CD4-positive, alpha-beta T cell treated with Interleukin-6 at 100 ng/mL for 8 hours (primary cell): ENCODE measurements around the gene B9D1.

Experiments used
- DNase-seq: peaks from one replicate; pipeline ENCODE4 v3.0.0-alpha.2; 2020; ENCODE audit warnings: mixed read lengths, low spot score

The B9D1 gene

DNA sequence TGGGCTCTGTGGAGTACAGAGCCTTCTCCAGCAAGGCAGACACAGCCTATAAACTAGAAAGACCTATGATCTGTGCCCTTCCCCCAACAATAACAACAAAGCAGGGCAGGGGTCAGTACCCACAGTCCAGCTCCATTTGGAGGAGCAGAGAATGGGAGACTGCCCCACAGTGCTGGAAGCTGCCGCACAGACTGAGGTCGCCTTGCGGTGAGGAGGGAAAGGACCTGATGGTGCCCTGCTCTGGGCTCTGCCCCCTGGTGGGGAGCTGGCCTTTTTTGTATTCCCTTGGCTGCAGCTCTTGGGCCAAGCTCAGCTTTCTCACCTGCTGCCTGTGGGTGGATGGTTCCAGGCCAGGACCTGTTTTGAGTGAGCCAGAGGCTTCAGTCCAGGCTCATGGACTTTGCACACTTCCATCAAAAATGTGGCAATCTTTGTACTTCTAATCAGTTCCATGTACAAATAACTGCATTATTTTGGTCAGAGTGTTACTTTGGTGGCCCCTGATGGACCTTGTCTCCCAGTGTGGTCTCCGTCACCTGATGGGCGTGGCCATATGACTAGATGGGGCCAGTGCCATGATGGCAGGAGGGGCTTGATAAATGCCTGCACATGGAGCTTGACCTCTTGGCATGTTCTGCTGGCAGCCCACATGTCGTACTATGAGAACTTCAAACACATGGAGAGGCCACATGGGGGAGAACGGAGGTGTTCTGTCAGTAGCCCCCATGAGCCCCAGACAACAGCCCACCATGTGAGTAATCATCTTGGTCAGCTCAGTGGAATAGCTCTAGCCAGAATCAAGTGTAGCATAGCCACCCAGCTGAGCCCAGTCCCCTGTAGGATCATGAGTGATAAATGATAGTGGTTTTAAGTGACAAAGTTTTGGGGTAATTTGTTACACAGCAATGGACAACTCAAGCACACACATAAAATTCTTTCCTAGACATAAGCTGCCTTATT lies 24.2 kb downstream of the B9D1 start:
- peak; percentile 61 for DNase-seq

DNA sequence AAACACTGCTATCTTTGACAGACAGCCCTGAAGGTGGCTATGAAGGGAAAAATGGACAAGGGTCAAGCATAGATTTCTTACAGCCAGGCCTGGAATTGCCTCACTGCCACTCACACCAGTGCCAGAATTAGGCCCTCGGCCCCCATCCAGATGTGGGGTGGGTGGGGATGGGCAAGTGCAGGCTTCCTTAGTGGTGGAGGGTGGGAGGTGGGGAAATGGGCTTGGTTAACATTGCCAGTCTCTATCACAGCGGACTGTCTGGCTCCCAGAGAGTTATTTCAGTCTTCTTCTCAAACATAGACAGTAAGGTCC lies 24.9 kb downstream of the B9D1 start:
- DNase-seq: no peak

DNA sequence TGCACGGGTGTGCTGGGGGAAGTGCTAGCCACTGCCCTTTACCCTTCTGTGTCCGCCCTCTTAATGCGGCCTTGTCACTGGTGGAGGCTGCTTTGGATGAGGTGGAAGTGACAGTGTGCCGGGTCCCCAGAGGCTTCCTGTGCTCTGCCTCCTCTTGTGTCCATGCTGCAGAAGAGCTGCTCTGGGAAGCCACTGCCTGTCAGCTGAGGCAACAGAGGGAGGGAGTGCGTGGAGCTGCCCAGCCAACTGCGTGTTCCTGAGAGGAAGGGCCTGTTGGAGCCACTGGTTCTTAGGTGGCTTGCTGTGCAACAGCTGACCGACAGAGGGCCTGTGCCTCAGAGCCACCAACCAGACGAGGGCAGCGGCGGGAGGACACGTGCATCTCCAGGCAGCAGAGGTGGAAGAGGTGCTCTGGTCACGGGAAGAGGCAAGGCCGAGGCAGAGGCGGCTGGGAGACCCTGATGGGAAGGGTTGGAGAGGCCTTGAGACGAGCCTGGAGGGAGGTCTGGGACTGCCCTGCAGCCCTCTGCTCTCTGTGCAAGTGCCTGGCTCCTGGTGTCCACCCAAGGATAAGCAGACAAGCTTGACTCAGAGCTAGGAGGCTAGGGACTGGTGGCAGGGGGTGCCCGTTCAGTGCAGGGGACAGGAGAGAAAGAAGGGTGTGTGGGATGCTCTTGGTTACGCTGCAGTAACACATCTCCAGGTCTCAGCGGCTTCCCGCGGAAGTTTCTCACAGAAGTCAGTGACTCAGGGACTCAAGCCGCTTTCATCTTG lies 25.4 kb downstream of the B9D1 start:
- DNase-seq: no peak

- no peak for DNase-seq
These were observed 26.4 kb downstream of the B9D1 start for GRCh38 chr17:19335951-19336631.

- DNase-seq: no peak
These were observed 28.2 kb downstream of the B9D1 start for GRCh38 chr17:19334331-19334730.

GRCh38 chr17:19333736-19334290 lies 28.7 kb downstream of the B9D1 start:
- no peak for DNase-seq

DNA sequence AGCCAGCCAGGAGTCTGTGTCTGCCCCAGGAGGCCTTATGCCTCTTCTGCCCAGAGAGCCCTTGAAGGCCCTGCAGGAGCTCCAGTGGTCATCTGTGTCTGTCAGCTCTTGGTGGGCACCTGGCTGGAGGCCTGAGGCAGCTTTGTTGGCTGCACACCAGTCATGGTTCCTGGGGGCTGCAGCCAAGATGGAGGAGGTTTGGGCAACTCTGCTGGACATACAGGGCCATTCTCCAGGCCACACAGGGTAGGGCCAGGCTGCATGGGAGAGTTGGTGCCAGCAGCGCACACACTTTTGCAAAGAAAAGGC lies 29.4 kb downstream of the B9D1 start:
- no peak for DNase-seq

- DNase-seq: no peak
These were observed 30.0 kb downstream of the B9D1 start for GRCh38 chr17:19332371-19333131.

DNA sequence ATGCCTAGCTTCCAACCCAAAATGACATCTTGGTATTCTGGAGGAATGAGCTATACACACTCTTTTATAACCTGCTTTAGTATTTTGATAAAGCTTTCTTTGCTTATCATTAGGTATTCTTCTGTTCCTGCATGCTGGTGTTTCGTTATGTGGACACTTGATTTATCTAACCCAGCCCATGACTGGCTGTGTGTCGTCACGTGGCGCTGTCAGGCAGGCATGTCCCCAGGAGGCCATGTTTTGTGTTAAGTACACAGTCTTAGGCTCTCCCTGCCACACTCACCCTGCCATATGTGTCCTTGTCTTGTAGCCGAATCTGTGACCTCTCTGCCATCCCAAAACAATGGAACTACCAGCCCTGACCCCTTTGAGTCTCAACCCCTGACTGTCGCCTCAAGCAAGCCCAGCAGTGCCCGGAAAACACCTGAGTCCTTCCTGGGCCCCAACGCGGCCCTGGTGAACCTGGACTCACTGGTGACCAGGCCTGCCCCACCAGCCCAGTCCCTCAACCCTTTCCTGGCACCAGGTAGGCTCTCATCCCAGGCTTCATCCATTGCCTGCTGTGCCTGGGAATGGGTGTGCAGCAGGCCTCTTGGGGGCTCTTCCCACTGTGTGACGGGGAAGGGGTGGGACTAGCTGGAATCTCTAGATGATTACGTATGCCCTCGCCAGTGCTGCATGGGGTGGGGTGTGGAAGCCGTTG lies 30.8 kb downstream of the B9D1 start:
- no peak for DNase-seq

- DNase-seq: no peak
These were observed 31.4 kb downstream of the B9D1 start for GRCh38 chr17:19331134-19331533.

DNA sequence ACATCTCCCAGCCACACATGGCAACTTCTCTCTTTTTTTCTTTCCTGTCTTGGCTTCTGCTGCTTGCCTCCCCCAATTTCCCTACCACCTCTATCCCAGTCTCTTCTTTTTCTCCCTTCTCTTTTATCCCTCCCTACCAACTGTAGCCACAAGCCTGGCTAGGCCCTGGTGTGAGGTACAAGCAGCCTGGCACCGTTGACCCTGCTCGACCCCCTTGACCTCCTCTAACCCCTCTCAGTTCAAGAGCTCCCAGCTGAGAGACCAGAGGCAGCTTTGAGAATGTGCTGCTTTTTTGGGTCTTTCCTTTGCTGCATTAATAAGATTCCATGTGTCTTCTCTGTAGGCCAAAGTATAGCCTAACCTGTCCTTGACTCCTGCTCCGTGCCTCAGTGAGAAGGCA lies 32.3 kb downstream of the B9D1 start:
- DNase-seq: no peak

- DNase-seq: no peak
These were observed 32.7 kb downstream of the B9D1 start for GRCh38 chr17:19329839-19330238.

- DNase-seq: no peak
These were observed 33.4 kb downstream of the B9D1 start for GRCh38 chr17:19329136-19329535.

DNA sequence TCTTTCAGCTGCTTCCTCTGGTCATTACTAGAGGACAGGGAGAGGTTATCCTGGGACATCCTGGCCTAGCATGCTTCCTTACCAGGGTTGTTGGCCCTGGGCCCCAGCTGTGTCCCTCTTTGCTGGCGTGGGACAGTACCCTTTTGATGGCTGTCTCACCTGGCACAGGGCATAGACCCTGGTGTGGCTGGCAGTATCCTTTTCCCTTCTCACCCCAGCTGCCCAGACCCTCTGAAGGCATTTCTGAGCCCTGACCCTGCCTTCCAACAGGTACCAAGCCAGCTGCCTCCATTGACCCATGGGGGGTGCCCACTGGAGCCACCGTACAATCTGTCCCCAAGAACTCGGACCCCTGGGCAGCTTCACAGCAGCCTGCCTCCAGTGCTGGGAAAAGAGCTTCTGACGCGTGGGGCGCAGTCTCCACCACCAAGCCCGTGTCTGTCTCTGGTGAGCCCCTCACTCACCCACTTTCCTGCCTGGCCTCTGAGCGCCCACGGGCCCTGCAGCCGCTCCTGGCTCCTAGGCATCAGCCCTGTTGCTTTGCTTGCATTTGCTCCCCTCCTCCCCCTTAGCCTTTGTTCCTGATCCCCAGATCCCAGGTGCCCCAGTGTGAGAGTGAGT lies 34.0 kb downstream of the B9D1 start:
- no peak for DNase-seq

GRCh38 chr17:19327031-19327783 lies 35.3 kb downstream of the B9D1 start:
- no peak for DNase-seq

GRCh38 chr17:19325542-19325941 lies 37.0 kb downstream of the B9D1 start:
- DNase-seq: no peak

GRCh38 chr17:19322861-19323260 lies 39.7 kb downstream of the B9D1 start:
- no peak for DNase-seq

GRCh38 chr17:19322129-19322505 lies 40.4 kb downstream of the B9D1 start:
- DNase-seq: no peak

GRCh38 chr17:19321481-19322128 lies 40.9 kb downstream of the B9D1 start:
- DNase-seq: no peak

DNA sequence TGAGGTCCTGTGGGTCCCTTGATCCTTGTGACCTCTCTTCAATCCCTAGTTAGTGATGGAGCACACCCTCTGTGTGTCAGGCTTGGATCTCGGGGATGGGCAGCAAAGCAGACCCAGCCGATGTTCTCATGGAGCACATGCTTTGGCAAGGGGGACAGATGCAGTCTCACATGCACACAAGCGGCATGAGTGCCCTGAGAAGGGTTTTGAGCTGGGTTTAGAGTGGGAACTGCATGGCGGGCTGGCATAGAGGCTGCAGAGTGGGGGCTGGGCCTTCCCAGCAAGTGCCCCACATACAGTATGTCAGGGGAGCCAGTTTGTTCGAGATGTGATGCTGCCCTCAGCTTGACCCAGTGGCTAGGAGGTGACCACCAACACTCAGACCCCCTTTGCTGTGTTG lies 41.6 kb downstream of the B9D1 start:
- no peak for DNase-seq
